ENCODE results near the gene SHISAL2B. TPM values are rescaled to one million over a fixed set of nuclear protein-coding genes. Genes with fewer than 3 reads are reported as not detected.
"Not testable (repeated sequence)": the region's sequence is repeated elsewhere in the genome, so short reads cannot be mapped to it uniquely, and the experiment has no call there.

Gene SHISAL2B
- total RNA-seq, 4 donors from 2014 or later, result not detected

DNA sequence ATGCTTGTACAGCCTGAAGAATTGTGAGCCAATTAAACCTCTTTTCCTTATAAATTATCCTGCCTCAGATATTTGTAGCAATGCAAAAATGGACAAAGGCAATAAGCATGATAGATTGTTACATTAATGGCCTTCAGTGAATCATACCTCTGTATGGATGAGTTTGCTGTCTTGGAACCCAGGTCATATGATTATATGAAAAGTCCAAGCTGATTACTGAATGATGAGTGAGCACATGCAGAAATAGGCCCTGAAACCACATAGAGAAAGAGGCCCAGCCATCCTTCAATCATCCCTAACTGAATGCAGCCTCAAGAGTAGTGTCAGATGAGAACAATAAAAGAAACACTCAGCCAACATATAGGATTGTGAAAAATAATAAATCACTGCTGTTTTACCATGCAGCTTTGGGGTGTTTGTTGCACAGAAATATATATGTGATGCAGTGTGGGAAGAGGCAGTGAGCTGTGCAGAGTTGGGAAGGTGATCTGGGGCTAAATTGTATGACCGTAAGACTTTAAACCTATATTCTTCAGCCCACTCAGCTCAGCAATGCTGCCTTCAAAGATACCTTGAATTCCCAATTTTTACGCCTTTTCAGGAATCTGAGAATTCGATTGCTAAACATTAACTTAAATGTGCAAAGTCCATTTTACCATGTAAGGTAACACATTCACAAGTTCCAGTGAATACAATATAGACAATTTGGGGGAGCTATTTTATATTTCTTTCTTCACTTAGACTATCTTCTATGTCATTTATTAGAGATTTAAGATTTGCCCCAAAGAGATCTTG, 36.3 kb upstream of the SHISAL2B start:
- H3K4me1 ChIP-seq, result no peaks in the 10 kb centered on the region
- no peaks in the 10 kb centered on the region for H3K36me3 ChIP-seq
- no peaks in the 10 kb centered on the region for H3K27me3 ChIP-seq
- no peak overlapping the region for H3K27ac ChIP-seq
- DNase-seq, result no peak
- H3K4me3 ChIP-seq, result no peak overlapping the region
- peaks cover 0 to 6% of the 10 kb centered on the region in 2 donors for H3K9me3 ChIP-seq
- in situ Hi-C loops (cut with MboI; ENCODE audit: low pct_ligation_motif_present in 1 of 4, low pct_unique_long_range_greater_than_20kb in 1 of 4, low sequenced_read_pairs in 3 of 4) (no loop called here), intact Hi-C loops (cut with DNase I; ENCODE audit: low total_unique reads) (no loop called here)
- no peak for TF ChIP-seq POLR2AphosphoS5 (IDR thresholded peaks at IDR 0.05)
- TF ChIP-seq EP300 (IDR thresholded peaks at IDR 0.05; ENCODE audit: low read depth), result no peak
- TF ChIP-seq POLR2A (IDR thresholded peaks at IDR 0.05), result no peak
- TF ChIP-seq, protein P1, sequence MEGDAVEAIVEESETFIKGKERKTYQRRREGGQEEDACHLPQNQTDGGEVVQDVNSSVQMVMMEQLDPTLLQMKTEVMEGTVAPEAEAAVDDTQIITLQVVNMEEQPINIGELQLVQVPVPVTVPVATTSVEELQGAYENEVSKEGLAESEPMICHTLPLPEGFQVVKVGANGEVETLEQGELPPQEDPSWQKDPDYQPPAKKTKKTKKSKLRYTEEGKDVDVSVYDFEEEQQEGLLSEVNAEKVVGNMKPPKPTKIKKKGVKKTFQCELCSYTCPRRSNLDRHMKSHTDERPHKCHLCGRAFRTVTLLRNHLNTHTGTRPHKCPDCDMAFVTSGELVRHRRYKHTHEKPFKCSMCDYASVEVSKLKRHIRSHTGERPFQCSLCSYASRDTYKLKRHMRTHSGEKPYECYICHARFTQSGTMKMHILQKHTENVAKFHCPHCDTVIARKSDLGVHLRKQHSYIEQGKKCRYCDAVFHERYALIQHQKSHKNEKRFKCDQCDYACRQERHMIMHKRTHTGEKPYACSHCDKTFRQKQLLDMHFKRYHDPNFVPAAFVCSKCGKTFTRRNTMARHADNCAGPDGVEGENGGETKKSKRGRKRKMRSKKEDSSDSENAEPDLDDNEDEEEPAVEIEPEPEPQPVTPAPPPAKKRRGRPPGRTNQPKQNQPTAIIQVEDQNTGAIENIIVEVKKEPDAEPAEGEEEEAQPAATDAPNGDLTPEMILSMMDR (IDR thresholded peaks at IDR 0.05), result no peak
- 57 to 70% methylated on average over 2 to 3 of the region's 3 CpGs for WGBS, 2 donors (ENCODE audit: low coverage in 1 of 2)

DNA sequence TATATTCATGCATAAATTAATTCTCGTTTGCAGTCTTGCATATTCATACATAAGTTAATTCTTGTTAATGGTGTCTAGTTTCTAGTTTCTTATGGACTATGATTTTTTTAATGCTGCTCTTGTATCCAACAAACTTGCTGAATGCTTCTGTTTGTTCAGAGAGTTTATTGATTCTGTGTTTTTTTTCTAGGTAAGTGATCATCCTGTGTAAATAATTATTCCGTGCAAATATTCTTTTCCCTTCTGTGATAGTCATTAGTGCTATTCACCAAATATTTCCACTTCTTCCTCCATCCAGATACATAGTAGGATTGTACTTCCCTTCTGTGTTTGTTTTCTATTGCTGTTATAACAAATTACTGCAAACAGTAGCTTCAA, 35.8 kb upstream of the SHISAL2B start:
- in situ Hi-C loops (cut with MboI; ENCODE audit: low pct_ligation_motif_present in 1 of 4, low pct_unique_long_range_greater_than_20kb in 1 of 4, low sequenced_read_pairs in 3 of 4) (no loop called here), intact Hi-C loops (cut with DNase I; ENCODE audit: low total_unique reads) (no loop called here)
- DNase-seq, result no peak
- Histone ChIP-seq H3K36me3 (no peaks in the 10 kb centered on the region), H3K4me3 (no peak overlapping the region), H3K4me1 (no peaks in the 10 kb centered on the region), H3K27ac (no peak overlapping the region), H3K9me3 (peaks cover 0 to 6% of the 10 kb centered on the region in 2 donors), H3K27me3 (no peaks in the 10 kb centered on the region)
- 52 to 68% methylated on average over 2 of the region's 2 CpGs for WGBS, 2 donors (ENCODE audit: low coverage in 1 of 2)
- no peak for TF ChIP-seq POLR2AphosphoS5 (IDR thresholded peaks at IDR 0.05)
- no peak for TF ChIP-seq POLR2A (IDR thresholded peaks at IDR 0.05)
- TF ChIP-seq, protein P1 (IDR thresholded peaks at IDR 0.05), result no peak
- TF ChIP-seq EP300 (IDR thresholded peaks at IDR 0.05; ENCODE audit: low read depth), result no peak

GRCh38 chr5:64655596-64655995, 34.7 kb upstream of the SHISAL2B start:
- H3K27me3 ChIP-seq, result no peaks in the 10 kb centered on the region
- no peaks in the 10 kb centered on the region for H3K36me3 ChIP-seq
- H3K4me1 ChIP-seq, result no peaks in the 10 kb centered on the region
- peaks cover 0 to 6% of the 10 kb centered on the region in 2 donors for H3K9me3 ChIP-seq
- H3K27ac ChIP-seq, result no peak overlapping the region
- no peak overlapping the region for H3K4me3 ChIP-seq
- no peak for DNase-seq
- in situ Hi-C loops (cut with MboI; ENCODE audit: low pct_ligation_motif_present in 1 of 4, low pct_unique_long_range_greater_than_20kb in 1 of 4, low sequenced_read_pairs in 3 of 4) (no loop called here), intact Hi-C loops (cut with DNase I; ENCODE audit: low total_unique reads) (no loop called here)
- WGBS, 2 donors (ENCODE audit: low coverage in 1 of 2), result 39 to 42% methylated on average over 1 of the region's 1 CpG
- TF ChIP-seq, protein P1 (IDR thresholded peaks at IDR 0.05), result no peak
- no peak for TF ChIP-seq POLR2AphosphoS5 (IDR thresholded peaks at IDR 0.05)
- TF ChIP-seq EP300 (IDR thresholded peaks at IDR 0.05; ENCODE audit: low read depth), result no peak
- TF ChIP-seq POLR2A (IDR thresholded peaks at IDR 0.05), result no peak

DNA sequence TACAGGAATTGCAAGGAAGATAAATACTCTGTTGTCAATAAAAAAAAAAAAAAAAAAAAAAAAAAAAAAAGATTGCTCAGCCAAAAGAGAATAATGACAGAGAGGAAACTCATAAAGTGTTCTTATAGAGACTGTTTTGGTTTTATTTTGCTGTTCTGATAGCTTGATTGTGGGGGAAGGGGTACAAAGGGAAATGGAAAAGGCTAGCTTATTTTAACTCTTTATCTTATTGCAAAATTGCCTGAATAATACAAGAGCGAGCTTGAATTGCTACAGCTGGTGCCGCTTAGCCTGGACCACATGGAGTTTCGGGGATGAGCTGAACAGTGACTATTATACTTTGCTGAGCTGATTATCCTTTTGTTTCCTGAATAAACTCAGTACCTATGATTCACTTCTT, 31.0 kb upstream of the SHISAL2B start:
- Histone ChIP-seq H3K4me3 (no peak overlapping the region), H3K4me1 (no peaks in the 10 kb centered on the region), H3K9me3 (peaks cover 0 to 6% of the 10 kb centered on the region in 2 donors), H3K27ac (no peak overlapping the region), H3K27me3 (peaks cover 4% of the 10 kb centered on the region), H3K36me3 (no peaks in the 10 kb centered on the region)
- 75 to 80% methylated on average over 3 of the region's 3 CpGs for WGBS, 2 donors (ENCODE audit: low coverage in 1 of 2)
- in situ Hi-C loops (cut with MboI; ENCODE audit: low pct_ligation_motif_present in 1 of 4, low pct_unique_long_range_greater_than_20kb in 1 of 4, low sequenced_read_pairs in 3 of 4), result no loop called here
- DNase-seq, result no peak
- intact Hi-C loops (cut with DNase I; ENCODE audit: low total_unique reads), result no loop called here
- no peak for TF ChIP-seq POLR2AphosphoS5 (IDR thresholded peaks at IDR 0.05)
- no peak for TF ChIP-seq POLR2A (IDR thresholded peaks at IDR 0.05)

DNA sequence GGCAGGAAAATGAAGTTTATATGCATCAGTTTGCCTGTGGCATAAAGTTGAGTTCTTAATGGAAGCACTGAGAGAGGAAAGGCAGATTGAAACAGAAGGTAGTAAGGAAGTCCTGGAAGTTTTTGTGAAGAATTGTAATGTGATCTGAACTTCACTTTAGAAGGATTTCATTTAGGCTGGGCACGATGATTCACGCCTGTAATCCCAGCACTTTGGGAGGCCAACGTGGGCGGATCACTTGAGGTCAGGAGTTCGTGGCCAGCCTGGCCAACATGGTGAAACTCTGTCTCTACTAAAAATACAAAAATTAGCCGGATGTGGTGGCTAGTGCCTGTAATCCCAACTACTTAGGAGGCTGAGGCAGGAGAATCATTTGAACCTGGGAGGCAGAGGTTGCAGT, 27.1 kb upstream of the SHISAL2B start:
- DNase-seq; H3K4me3 ChIP-seq; in situ Hi-C loops (cut with MboI; ENCODE audit: low pct_ligation_motif_present in 1 of 4, low pct_unique_long_range_greater_than_20kb in 1 of 4, low sequenced_read_pairs in 3 of 4); H3K27ac ChIP-seq; H3K36me3 ChIP-seq; intact Hi-C loops (cut with DNase I; ENCODE audit: low total_unique reads); H3K9me3 ChIP-seq; H3K4me1 ChIP-seq; H3K27me3 ChIP-seq: not testable (repeated sequence)
- WGBS, 2 donors (ENCODE audit: low coverage in 1 of 2), result 66 to 67% methylated on average over 4 to 6 of the region's 6 CpGs
